Loucy (cell line): ENCODE data around the gene BNIPL.

Experiments used
- H2AFZ ChIP-seq: fragments of 200-600 bp; sonication (generic); 2 replicates; pipeline ENCODE4 v1.6.0; 2016; ENCODE audit warnings: antibody characterized with exemption, mild to moderate bottlenecking, low read length, moderate library complexity
- H3F3A ChIP-seq: fragments of 200-600 bp; 2 replicates; pipeline ENCODE4 v1.6.0; 2016; ENCODE audit warnings: antibody characterized with exemption, low read depth, mild to moderate bottlenecking
- H3K27me3 ChIP-seq: fragments of 200-600 bp; sonication (generic); 2 replicates; pipeline ENCODE4 v1.6.1; 2014; ENCODE audit warnings: low read length, mild to moderate bottlenecking; ENCODE audit not compliant: insufficient read depth, poor library complexity, severe bottlenecking
- H3K36me3 ChIP-seq: fragments of 200-600 bp; sonication (generic); 2 replicates; pipeline ENCODE4 v1.6.1; 2016; ENCODE audit warnings: low read length; ENCODE audit not compliant: insufficient read depth
- H3K4me1 ChIP-seq: fragments of 200-600 bp; sonication (generic); 2 replicates; pipeline ENCODE4 v1.5.1; 2014; ENCODE audit warnings: low read length, mild to moderate bottlenecking; ENCODE audit not compliant: insufficient read depth, poor library complexity, severe bottlenecking
- H3K4me2 ChIP-seq: fragments of 200-600 bp; sonication (generic); 2 replicates; pipeline ENCODE4 v1.6.0; 2014; ENCODE audit warnings: antibody characterized with exemption, low read length, low read depth, mild to moderate bottlenecking; ENCODE audit not compliant: poor library complexity, severe bottlenecking
- H3K4me3 ChIP-seq: fragments of 200-600 bp; sonication (generic); 2 replicates; pipeline ENCODE4 v1.5.1; 2014; ENCODE audit warnings: low read length, mild to moderate bottlenecking, mixed read lengths; ENCODE audit not compliant: poor library complexity, severe bottlenecking
- H3K79me2 ChIP-seq: fragments of 200-600 bp; sonication (generic); 2 replicates; pipeline ENCODE4 v1.6.1; 2014; ENCODE audit warnings: low read length; ENCODE audit not compliant: insufficient read depth
- H3K9ac ChIP-seq: fragments of 200-600 bp; sonication (generic); 2 replicates; pipeline ENCODE4 v1.6.0; 2014; ENCODE audit warnings: mild to moderate bottlenecking, low read depth, low read length, moderate library complexity; ENCODE audit not compliant: poor library complexity, severe bottlenecking
- H3K9me2 ChIP-seq: fragments of 200-600 bp; sonication (generic); replicated peaks from 2 replicates; pipeline ENCODE4 v1.6.1; 2016; ENCODE audit warnings: low read depth, low read length, mixed read lengths
- H3K9me3 ChIP-seq: fragments of 200-600 bp; sonication (generic); 2 replicates; pipeline ENCODE4 v1.6.1; 2014; ENCODE audit warnings: mild to moderate bottlenecking, antibody characterized with exemption, low read length, low read depth; ENCODE audit not compliant: insufficient read depth
- H4K20me1 ChIP-seq: fragments of 200-600 bp; sonication (generic); 2 replicates; pipeline ENCODE4 v1.6.0; 2014; ENCODE audit warnings: antibody characterized with exemption, low read length, mild to moderate bottlenecking; ENCODE audit not compliant: insufficient read depth, poor library complexity, severe bottlenecking
- CTCF ChIP-seq: fragments of 200-600 bp; sonication (generic); conservative IDR thresholded peaks from 2 replicates; pipeline ENCODE4 v1.5.1; 2014; ENCODE audit warnings: mild to moderate bottlenecking, antibody characterized with exemption, low read length
- EZH2phosphoT487 ChIP-seq: fragments of 200-600 bp; IDR thresholded peaks from 2 replicates; pipeline ENCODE4 v1.6.1; 2018; ENCODE audit warnings: antibody characterized with exemption, mild to moderate bottlenecking, moderate library complexity, borderline replicate concordance

BNIPL gene

GRCh38 chr1:151006327-151007052 lies 29.9 kb upstream of the BNIPL start, which contains the start of gene MINDY1:
MINDY1 (minus strand) TSS chr1:151006902; CDS start chr1:151002617, 4,285 bp downstream.
- Histone ChIP-seq H4K20me1 (no peaks in the 10 kb centered on the region), H3K4me3 (peak within 1 kb of the TSS; percentile 96), H3K9me3 (no peaks in the 10 kb centered on the region), H3K9me2 (no peaks in the 10 kb centered on the region), H3K4me2 (peak within 1 kb of the TSS; percentile 94), H3K36me3 (no peaks in the 10 kb centered on the region), H3K9ac (peak within 1 kb of the TSS; percentile 86), H2AFZ (peak within 1 kb of the TSS; percentile 91), H3F3A (peaks cover 9% of the 10 kb centered on the region; the same call in 1 of the 2 replicates), H3K4me1 (peaks cover 70% of the 10 kb centered on the region), H3K27me3 (no peaks in the 10 kb centered on the region), H3K79me2 (peaks cover 37% of the 10 kb centered on the region)
- peak; percentile 63 for TF ChIP-seq CTCF
- no peak for TF ChIP-seq EZH2phosphoT487

- Histone ChIP-seq H3K4me1 (peaks cover 68% of the 10 kb centered on the region), H3K9me2 (no peaks in the 10 kb centered on the region), H2AFZ (peak overlapping the region; percentile 84), H3F3A (peaks cover 9% of the 10 kb centered on the region; the same call in 1 of the 2 replicates), H3K36me3 (no peaks in the 10 kb centered on the region), H3K4me3 (peak overlapping the region; percentile 96), H3K4me2 (peak overlapping the region; percentile 94), H3K9ac (peak overlapping the region; percentile 86), H3K9me3 (no peaks in the 10 kb centered on the region), H3K79me2 (peaks cover 33% of the 10 kb centered on the region), H4K20me1 (no peaks in the 10 kb centered on the region), H3K27me3 (no peaks in the 10 kb centered on the region)
- TF ChIP-seq CTCF (no peak), EZH2phosphoT487 (no peak)
Observed at GRCh38 chr1:151007853-151008243, 28.5 kb upstream of the BNIPL start.

GRCh38 chr1:151008244-151009205 lies 27.9 kb upstream of the BNIPL start, which contains the start of gene PRUNE1:
PRUNE1 (plus strand) TSS chr1:151008449; CDS start chr1:151008633, 184 bp downstream.
- no peak for TF ChIP-seq CTCF
- no peak for TF ChIP-seq EZH2phosphoT487
- Histone ChIP-seq H2AFZ (peak within 1 kb of the TSS; percentile 98), H3K4me2 (peak within 1 kb of the TSS; percentile 94), H3K27me3 (no peaks in the 10 kb centered on the region), H3K4me1 (peaks cover 68% of the 10 kb centered on the region), H3K9me2 (no peaks in the 10 kb centered on the region), H3K4me3 (peak within 1 kb of the TSS; percentile 96), H3K9ac (peak within 1 kb of the TSS; percentile 86), H3K79me2 (peaks cover 33% of the 10 kb centered on the region), H3K36me3 (no peaks in the 10 kb centered on the region), H3K9me3 (no peaks in the 10 kb centered on the region), H3F3A (peaks cover 9% of the 10 kb centered on the region; the same call in 1 of the 2 replicates), H4K20me1 (no peaks in the 10 kb centered on the region)
